Central memory CD8-positive, alpha-beta T cell (primary cell): ENCODE data around the gene ADAMTSL5.
A peak's percentile ranks its signal among the peaks of the same experiment; 100 is the strongest.
"Not testable (repeated sequence)": the region's sequence is repeated elsewhere in the genome, so short reads cannot be mapped to it uniquely, and the experiment has no call there.

ENCODE experiments used
- ATAC-seq: fragments of 150-1000 bp; cut with Tn5 transposase; replicated peaks from 2 replicates; pipeline ENCODE4 v1.10.0; 2022; ENCODE audit warnings: mild to moderate bottlenecking, moderate FRiP score, moderate number of reproducible peaks; ENCODE audit not compliant: poor library complexity, severe bottlenecking; ENCODE audit errors: extremely low read depth
- DNase-seq, 2 donors: peaks; one replicate each; pipeline ENCODE4 v3.0.0; 2021; ENCODE audit warnings: low spot score in 2 of 2
- H3K27ac Mint-ChIP-seq: one replicate; pipeline ENCODE4 v1.8.0; 2022; ENCODE audit warnings: low read depth, mild to moderate bottlenecking, moderate library complexity, mixed read lengths
- H3K27me3 Mint-ChIP-seq: one replicate; pipeline ENCODE4 v1.8.0; 2022; ENCODE audit warnings: mixed read lengths
- H3K36me3 Mint-ChIP-seq: one replicate; pipeline ENCODE4 v1.8.0; 2022; ENCODE audit warnings: mild to moderate bottlenecking, moderate library complexity, mixed read lengths; ENCODE audit not compliant: insufficient read depth
- H3K4me1 Mint-ChIP-seq: one replicate; pipeline ENCODE4 v1.8.0; 2022; ENCODE audit warnings: mixed read lengths
- H3K4me3 Mint-ChIP-seq: one replicate; pipeline ENCODE4 v1.8.0; 2022; ENCODE audit warnings: mild to moderate bottlenecking, moderate library complexity, mixed read lengths
- H3K9me3 Mint-ChIP-seq: one replicate; pipeline ENCODE4 v1.8.0; 2022; ENCODE audit warnings: mixed read lengths

The ADAMTSL5 gene

GRCh38 chr19:1483979-1484428 is 28.8 kb downstream of the ADAMTSL5 start:
- Mint-ChIP-seq H3K27me3 (no peaks in the 10 kb centered on the region), H3K27ac (no peak overlapping the region), H3K4me1 (peaks cover 5% of the 10 kb centered on the region), H3K36me3 (peaks cover 2% of the 10 kb centered on the region), H3K9me3 (no peaks in the 10 kb centered on the region), H3K4me3 (no peak overlapping the region)
- DNase-seq = no peak
- ATAC-seq = no peak

GRCh38 chr19:1483131-1483978 is 29.5 kb downstream of the ADAMTSL5 start:
- DNase-seq = no peak
- no peak for ATAC-seq
- no peaks in the 10 kb centered on the region for H3K27me3 Mint-ChIP-seq
- no peak overlapping the region for H3K4me3 Mint-ChIP-seq
- H3K27ac Mint-ChIP-seq = no peak overlapping the region
- peaks cover 7% of the 10 kb centered on the region for H3K4me1 Mint-ChIP-seq
- H3K9me3 Mint-ChIP-seq = no peaks in the 10 kb centered on the region
- H3K36me3 Mint-ChIP-seq = peaks cover 2% of the 10 kb centered on the region

- Mint-ChIP-seq H3K27ac (no peak overlapping the region), H3K4me3 (no peak overlapping the region), H3K9me3 (no peaks in the 10 kb centered on the region), H3K4me1 (peaks cover 7% of the 10 kb centered on the region), H3K36me3 (peaks cover 2% of the 10 kb centered on the region), H3K27me3 (no peaks in the 10 kb centered on the region)
- DNase-seq = no peak
- ATAC-seq = no peak
Measured at GRCh38 chr19:1482361-1483130, 30.3 kb downstream of the ADAMTSL5 start.

GRCh38 chr19:1481893-1482360 is 30.9 kb downstream of the ADAMTSL5 start:
- ATAC-seq (no peak), DNase-seq (no peak)
- H3K27ac Mint-ChIP-seq = no peak overlapping the region
- H3K4me1 Mint-ChIP-seq = peaks cover 7% of the 10 kb centered on the region
- H3K9me3 Mint-ChIP-seq = no peaks in the 10 kb centered on the region
- H3K36me3 Mint-ChIP-seq = peaks cover 3% of the 10 kb centered on the region
- H3K27me3 Mint-ChIP-seq = no peaks in the 10 kb centered on the region
- no peak overlapping the region for H3K4me3 Mint-ChIP-seq

GRCh38 chr19:1481224-1481892 is 31.5 kb downstream of the ADAMTSL5 start:
- Mint-ChIP-seq H3K36me3 (peaks cover 3% of the 10 kb centered on the region), H3K4me1 (peaks cover 7% of the 10 kb centered on the region), H3K27me3 (no peaks in the 10 kb centered on the region), H3K27ac (no peak overlapping the region), H3K9me3 (no peaks in the 10 kb centered on the region), H3K4me3 (no peak overlapping the region)
- DNase-seq (no peak), ATAC-seq (no peak)

GRCh38 chr19:1478934-1479707 is 33.7 kb downstream of the ADAMTSL5 start, which contains the start of gene C19orf25:
Gene C19orf25, minus strand, starts transcription at chr19:1479215. Its CDS starts 312 bp downstream, at chr19:1478903.
- DNase-seq (peak; percentile 83 to 84), ATAC-seq (peak; percentile 96)
- peak within 1 kb of the TSS; percentile 96 for H3K4me3 Mint-ChIP-seq
- H3K4me1 Mint-ChIP-seq = peaks cover 7% of the 10 kb centered on the region
- peak within 1 kb of the TSS; percentile 94 for H3K27ac Mint-ChIP-seq
- no peaks in the 10 kb centered on the region for H3K27me3 Mint-ChIP-seq
- H3K9me3 Mint-ChIP-seq = no peaks in the 10 kb centered on the region
- peaks cover 5% of the 10 kb centered on the region for H3K36me3 Mint-ChIP-seq

GRCh38 chr19:1477056-1477455 is 35.8 kb downstream of the ADAMTSL5 start:
- not testable (repeated sequence) for ATAC-seq, H3K9me3 Mint-ChIP-seq, H3K36me3 Mint-ChIP-seq, H3K27ac Mint-ChIP-seq, DNase-seq, H3K27me3 Mint-ChIP-seq
- H3K4me3 Mint-ChIP-seq = peak overlapping the region; percentile 96
- peaks cover 14% of the 10 kb centered on the region for H3K4me1 Mint-ChIP-seq

GRCh38 chr19:1475751-1476437 is 36.9 kb downstream of the ADAMTSL5 start:
- no peaks in the 10 kb centered on the region for H3K9me3 Mint-ChIP-seq
- H3K27ac Mint-ChIP-seq = no peak overlapping the region
- H3K4me1 Mint-ChIP-seq = peaks cover 20% of the 10 kb centered on the region
- no peak overlapping the region for H3K4me3 Mint-ChIP-seq
- no peak for ATAC-seq
- no peak for DNase-seq
- H3K36me3 Mint-ChIP-seq = peaks cover 5% of the 10 kb centered on the region
- no peaks in the 10 kb centered on the region for H3K27me3 Mint-ChIP-seq

- ATAC-seq = no peak
- no peak for DNase-seq
- peaks cover 20% of the 10 kb centered on the region for H3K4me1 Mint-ChIP-seq
- no peak overlapping the region for H3K4me3 Mint-ChIP-seq
- H3K27me3 Mint-ChIP-seq = no peaks in the 10 kb centered on the region
- no peaks in the 10 kb centered on the region for H3K9me3 Mint-ChIP-seq
- H3K36me3 Mint-ChIP-seq = peaks cover 7% of the 10 kb centered on the region
- H3K27ac Mint-ChIP-seq = no peak overlapping the region
Measured at GRCh38 chr19:1474765-1475351, 38.0 kb downstream of the ADAMTSL5 start.

GRCh38 chr19:1474011-1474764 is 38.6 kb downstream of the ADAMTSL5 start:
- Mint-ChIP-seq H3K27ac (no peak overlapping the region), H3K9me3 (no peaks in the 10 kb centered on the region), H3K36me3 (peaks cover 6% of the 10 kb centered on the region), H3K4me3 (no peak overlapping the region), H3K27me3 (no peaks in the 10 kb centered on the region), H3K4me1 (peaks cover 17% of the 10 kb centered on the region)
- ATAC-seq = no peak
- no peak for DNase-seq
